Stomach (tissue), 4 donors: ENCODE measurements around the gene TMEM54.

Experiments
- EP300 ChIP-seq: sonication (generic); formaldehyde crosslinking; IDR thresholded peaks from one replicate; pipeline ENCODE4 v1.6.1; 2017; ENCODE audit warnings: antibody characterized with exemption
- POLR2A ChIP-seq, 4 donors: fragments of 450-650 bp; IDR thresholded peaks; one replicate each; pipeline ENCODE4 v1.6.1; 2016; ENCODE audit warnings: antibody characterized with exemption in 4 of 4, control low read depth in 2 of 4, mild to moderate bottlenecking in 1 of 4, moderate library complexity in 1 of 4
- POLR2AphosphoS5 ChIP-seq, 3 donors: sonication (generic); formaldehyde crosslinking; IDR thresholded peaks; one replicate each; pipeline ENCODE4 v1.6.1; 2016; ENCODE audit warnings: antibody characterized with exemption in 3 of 3
- TF ChIP-seq, protein P1 (sequence below), 7 experiments: fragments of 450-650 bp in 4 of 7; fragments of 200-600 bp in 3 of 7; sonication (generic) in 3 of 7; IDR thresholded peaks; one replicate each; pipeline ENCODE4 v1.5.1; 2016 to 2019; ENCODE audit warnings: antibody characterized with exemption in 7 of 7, control low read depth in 2 of 7, mild to moderate bottlenecking in 1 of 7

DNA sequence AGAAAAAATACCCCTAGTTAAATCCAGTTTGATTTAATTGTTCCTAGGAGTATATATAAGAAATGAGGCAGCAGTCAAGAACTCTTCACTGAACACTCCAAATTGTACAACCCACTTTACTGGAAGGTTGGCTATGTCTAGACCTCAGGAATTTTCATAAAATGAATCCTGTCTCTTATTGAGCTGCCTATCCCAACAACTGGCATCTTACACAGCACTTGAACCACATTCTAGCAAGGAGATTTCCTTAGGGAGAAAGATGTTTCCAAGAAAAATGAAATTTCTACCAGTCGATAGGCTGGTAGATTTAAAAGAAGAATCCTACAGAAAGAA, 47.2 kb upstream of the TMEM54 start:
- TF ChIP-seq, protein P1, sequence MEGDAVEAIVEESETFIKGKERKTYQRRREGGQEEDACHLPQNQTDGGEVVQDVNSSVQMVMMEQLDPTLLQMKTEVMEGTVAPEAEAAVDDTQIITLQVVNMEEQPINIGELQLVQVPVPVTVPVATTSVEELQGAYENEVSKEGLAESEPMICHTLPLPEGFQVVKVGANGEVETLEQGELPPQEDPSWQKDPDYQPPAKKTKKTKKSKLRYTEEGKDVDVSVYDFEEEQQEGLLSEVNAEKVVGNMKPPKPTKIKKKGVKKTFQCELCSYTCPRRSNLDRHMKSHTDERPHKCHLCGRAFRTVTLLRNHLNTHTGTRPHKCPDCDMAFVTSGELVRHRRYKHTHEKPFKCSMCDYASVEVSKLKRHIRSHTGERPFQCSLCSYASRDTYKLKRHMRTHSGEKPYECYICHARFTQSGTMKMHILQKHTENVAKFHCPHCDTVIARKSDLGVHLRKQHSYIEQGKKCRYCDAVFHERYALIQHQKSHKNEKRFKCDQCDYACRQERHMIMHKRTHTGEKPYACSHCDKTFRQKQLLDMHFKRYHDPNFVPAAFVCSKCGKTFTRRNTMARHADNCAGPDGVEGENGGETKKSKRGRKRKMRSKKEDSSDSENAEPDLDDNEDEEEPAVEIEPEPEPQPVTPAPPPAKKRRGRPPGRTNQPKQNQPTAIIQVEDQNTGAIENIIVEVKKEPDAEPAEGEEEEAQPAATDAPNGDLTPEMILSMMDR (IDR thresholded peaks at IDR 0.05) = no peak
- TF ChIP-seq POLR2AphosphoS5 (IDR thresholded peaks at IDR 0.05) (no peak), POLR2A (IDR thresholded peaks at IDR 0.05) (no peak), EP300 (no peak)
